Testis (tissue), 2 donors: ENCODE measurements around the gene TTC7B.

Experiments
- POLR2A ChIP-seq: fragments of 450-650 bp; IDR thresholded peaks from one replicate; pipeline ENCODE4 v1.6.1; 2017; ENCODE audit warnings: antibody characterized with exemption, mild to moderate bottlenecking, moderate library complexity
- TF ChIP-seq, protein P1 (sequence below), 3 experiments: fragments of 450-650 bp in 2 of 3; fragments of 200-600 bp in 1 of 3; sonication (generic) in 1 of 3; IDR thresholded peaks; one replicate each; pipeline ENCODE4 v1.5.1; 2016 to 2019; ENCODE audit warnings: antibody characterized with exemption in 3 of 3, mild to moderate bottlenecking in 2 of 3, moderate library complexity in 1 of 3

DNA sequence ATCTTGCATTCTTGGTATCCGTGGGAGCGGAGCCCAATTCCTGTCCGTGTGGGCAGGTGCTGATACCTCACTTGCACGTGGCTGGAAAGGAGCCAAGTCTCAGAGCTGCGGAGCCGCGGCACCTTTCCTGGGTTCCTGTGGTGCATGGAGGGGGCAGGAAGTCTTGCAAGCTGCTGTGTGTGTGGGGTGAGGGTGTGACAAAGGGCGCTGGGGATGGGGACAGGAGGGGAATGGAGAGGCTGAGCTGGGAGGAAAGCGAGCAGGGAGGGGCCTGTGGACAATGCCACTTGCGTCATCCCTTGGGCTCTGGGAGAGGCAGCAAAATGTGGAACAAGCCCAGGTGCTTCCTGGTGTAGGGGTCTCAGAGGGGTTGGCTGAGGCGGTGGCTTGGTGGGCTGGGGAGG is 332.7 kb downstream of the TTC7B start:
- TF ChIP-seq, protein P1, sequence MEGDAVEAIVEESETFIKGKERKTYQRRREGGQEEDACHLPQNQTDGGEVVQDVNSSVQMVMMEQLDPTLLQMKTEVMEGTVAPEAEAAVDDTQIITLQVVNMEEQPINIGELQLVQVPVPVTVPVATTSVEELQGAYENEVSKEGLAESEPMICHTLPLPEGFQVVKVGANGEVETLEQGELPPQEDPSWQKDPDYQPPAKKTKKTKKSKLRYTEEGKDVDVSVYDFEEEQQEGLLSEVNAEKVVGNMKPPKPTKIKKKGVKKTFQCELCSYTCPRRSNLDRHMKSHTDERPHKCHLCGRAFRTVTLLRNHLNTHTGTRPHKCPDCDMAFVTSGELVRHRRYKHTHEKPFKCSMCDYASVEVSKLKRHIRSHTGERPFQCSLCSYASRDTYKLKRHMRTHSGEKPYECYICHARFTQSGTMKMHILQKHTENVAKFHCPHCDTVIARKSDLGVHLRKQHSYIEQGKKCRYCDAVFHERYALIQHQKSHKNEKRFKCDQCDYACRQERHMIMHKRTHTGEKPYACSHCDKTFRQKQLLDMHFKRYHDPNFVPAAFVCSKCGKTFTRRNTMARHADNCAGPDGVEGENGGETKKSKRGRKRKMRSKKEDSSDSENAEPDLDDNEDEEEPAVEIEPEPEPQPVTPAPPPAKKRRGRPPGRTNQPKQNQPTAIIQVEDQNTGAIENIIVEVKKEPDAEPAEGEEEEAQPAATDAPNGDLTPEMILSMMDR (IDR thresholded peaks at IDR 0.05), result no peak
- TF ChIP-seq POLR2A, result no peak
